ENCODE data around the gene PTPRE. TPM values are rescaled to one million over a fixed set of nuclear protein-coding genes. Genes with fewer than 3 reads are reported as not detected.

The PTPRE gene
- total RNA-seq, 2 donors from 2014 or later, result 45.3 to 54.8 TPM

DNA sequence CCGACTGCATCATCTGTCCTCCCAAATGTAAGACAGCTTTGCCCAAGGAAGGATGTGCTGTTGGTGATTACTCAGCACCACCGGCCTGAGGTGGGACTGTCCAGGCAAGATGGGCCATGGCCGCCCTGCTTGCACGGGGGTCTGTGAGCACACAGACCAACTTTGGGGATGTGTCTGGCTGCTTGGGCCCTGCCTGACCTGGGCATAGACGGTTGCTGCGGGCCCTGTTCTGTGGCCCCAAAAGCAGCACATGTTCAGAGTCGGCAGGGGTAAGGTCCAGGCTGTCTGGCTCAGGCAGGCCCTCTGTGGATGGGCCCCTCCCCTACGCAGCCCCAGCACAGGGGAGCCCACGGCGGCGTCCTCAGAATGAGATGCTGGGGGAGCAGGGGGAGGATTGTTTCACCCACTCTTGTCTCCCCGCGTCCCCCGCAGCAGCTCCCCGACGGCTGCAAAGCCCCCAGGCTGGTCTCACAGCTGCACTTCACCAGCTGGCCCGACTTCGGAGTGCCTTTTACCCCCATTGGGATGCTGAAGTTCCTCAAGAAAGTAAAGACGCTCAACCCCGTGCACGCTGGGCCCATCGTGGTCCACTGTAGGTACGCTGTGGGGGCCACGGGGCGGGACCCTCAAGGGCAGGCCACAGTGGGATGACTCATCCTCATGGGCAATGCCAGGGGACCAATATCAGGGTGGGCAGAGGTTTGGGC is 160.9 kb downstream of the PTPRE start:
- H3K4me1 Mint-ChIP-seq, result peaks cover 47% of the 10 kb centered on the region
- H3K36me3 Mint-ChIP-seq (ENCODE audit: low read depth), result peaks cover 14% of the 10 kb centered on the region
- no peaks in the 10 kb centered on the region for H3K9me3 ChIP-seq (ENCODE audit: control insufficient read depth, low read length, poor library complexity, severe bottlenecking)
- no peaks in the 10 kb centered on the region for H3K27me3 Mint-ChIP-seq
- H3K4me3 Mint-ChIP-seq, result no peak overlapping the region
- ATAC-seq (no peak), DNase-seq (no peak)
- H3K27ac Mint-ChIP-seq, result no peak overlapping the region

GRCh38 chr10:128068398-128069285 is 161.7 kb downstream of the PTPRE start:
- ATAC-seq, result no peak
- Mint-ChIP-seq H3K27ac (no peak overlapping the region), H3K27me3 (no peaks in the 10 kb centered on the region), H3K4me1 (peaks cover 40% of the 10 kb centered on the region), H3K36me3 (ENCODE audit: low read depth) (peaks cover 14% of the 10 kb centered on the region), H3K4me3 (no peak overlapping the region)
- DNase-seq, result no peak
- H3K9me3 ChIP-seq (ENCODE audit: control insufficient read depth, low read length, poor library complexity, severe bottlenecking), result no peaks in the 10 kb centered on the region

GRCh38 chr10:128069351-128070051 is 162.6 kb downstream of the PTPRE start:
- DNase-seq (peak; percentile 68 to 78 (median 72)), ATAC-seq (peak; percentile 66)
- no peak overlapping the region for H3K27ac Mint-ChIP-seq
- no peaks in the 10 kb centered on the region for H3K9me3 ChIP-seq (ENCODE audit: control insufficient read depth, low read length, poor library complexity, severe bottlenecking)
- no peaks in the 10 kb centered on the region for H3K27me3 Mint-ChIP-seq
- H3K4me3 Mint-ChIP-seq, result peak overlapping the region; percentile 55
- H3K4me1 Mint-ChIP-seq, result peaks cover 35% of the 10 kb centered on the region
- peaks cover 16% of the 10 kb centered on the region for H3K36me3 Mint-ChIP-seq (ENCODE audit: low read depth)

GRCh38 chr10:128070161-128070560 is 163.3 kb downstream of the PTPRE start:
- ATAC-seq, result no peak
- Mint-ChIP-seq H3K36me3 (ENCODE audit: low read depth) (peaks cover 16% of the 10 kb centered on the region), H3K27ac (no peak overlapping the region)

DNA sequence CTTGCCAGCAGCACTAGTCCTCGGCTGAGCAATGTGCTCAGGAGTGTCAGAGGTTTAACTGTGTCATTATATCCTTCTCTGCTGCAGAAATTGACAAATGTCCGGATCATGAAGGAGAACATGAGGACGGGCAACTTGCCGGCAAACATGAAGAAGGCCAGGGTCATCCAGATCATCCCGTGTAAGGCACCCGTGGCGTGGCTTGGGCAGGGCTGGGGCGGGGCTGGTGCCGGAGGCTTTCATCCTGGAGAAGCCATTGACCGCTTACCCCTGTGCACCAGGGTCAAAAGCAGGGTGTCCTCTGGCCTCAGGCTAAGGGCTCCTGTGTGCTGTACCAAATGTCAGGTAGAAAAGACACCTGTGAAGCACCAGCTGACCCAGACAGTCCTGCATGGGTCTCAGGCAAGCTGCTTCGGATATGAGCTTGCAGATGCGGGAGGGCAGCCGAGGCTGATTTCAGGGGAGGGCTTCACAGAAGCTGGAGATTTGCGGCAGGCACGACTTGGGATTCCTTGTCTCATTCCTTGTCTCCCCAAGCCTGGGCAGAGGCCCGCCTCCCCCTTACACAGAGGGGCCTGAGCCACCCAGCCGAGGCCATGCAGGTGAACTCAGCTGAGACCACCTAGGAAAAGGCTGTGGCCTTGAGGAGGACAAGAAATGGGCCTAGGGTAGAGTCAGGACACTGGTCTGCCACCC is 164.0 kb downstream of the PTPRE start:
- H3K4me3 Mint-ChIP-seq, result no peak overlapping the region
- no peak for ATAC-seq
- H3K9me3 ChIP-seq (ENCODE audit: control insufficient read depth, low read length, poor library complexity, severe bottlenecking), result no peaks in the 10 kb centered on the region
- H3K27ac Mint-ChIP-seq, result no peak overlapping the region
- no peaks in the 10 kb centered on the region for H3K27me3 Mint-ChIP-seq
- H3K4me1 Mint-ChIP-seq, result peaks cover 29% of the 10 kb centered on the region
- H3K36me3 Mint-ChIP-seq (ENCODE audit: low read depth), result peaks cover 16% of the 10 kb centered on the region
- DNase-seq, result no peak

More at GRCh38 chr10:128070161-128070560, 163.3 kb downstream of the PTPRE start:
- Mint-ChIP-seq H3K4me3 (peak overlapping the region; percentile 55), H3K27me3 (no peaks in the 10 kb centered on the region), H3K4me1 (peaks cover 33% of the 10 kb centered on the region)
- DNase-seq, result no peak
- H3K9me3 ChIP-seq (ENCODE audit: control insufficient read depth, low read length, poor library complexity, severe bottlenecking), result no peaks in the 10 kb centered on the region

- Mint-ChIP-seq H3K27ac (no peak overlapping the region), H3K4me1 (peaks cover 26% of the 10 kb centered on the region), H3K27me3 (no peaks in the 10 kb centered on the region), H3K36me3 (ENCODE audit: low read depth) (peaks cover 15% of the 10 kb centered on the region), H3K4me3 (no peak overlapping the region)
- ATAC-seq, result no peak
- DNase-seq, result no peak
- H3K9me3 ChIP-seq (ENCODE audit: control insufficient read depth, low read length, poor library complexity, severe bottlenecking), result no peaks in the 10 kb centered on the region
Observed at GRCh38 chr10:128071417-128071782, 164.5 kb downstream of the PTPRE start.

DNA sequence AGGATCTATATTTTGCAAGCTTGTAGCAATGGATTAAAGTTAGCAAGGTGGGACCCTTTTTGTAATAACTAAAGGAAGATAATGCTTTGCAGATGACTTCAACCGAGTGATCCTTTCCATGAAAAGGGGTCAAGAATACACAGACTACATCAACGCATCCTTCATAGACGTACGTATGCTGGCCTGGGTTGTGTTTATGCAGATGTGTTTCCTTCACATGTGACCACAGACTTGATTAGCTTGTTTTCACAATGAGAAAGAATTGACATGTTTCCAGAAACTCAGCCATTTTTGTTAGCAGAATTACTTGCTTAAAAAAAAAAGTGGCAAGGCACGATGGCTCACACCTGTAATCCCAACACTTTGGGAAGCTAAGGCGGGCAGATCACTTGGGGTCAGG is 165.1 kb downstream of the PTPRE start:
- Mint-ChIP-seq H3K4me3 (no peak overlapping the region), H3K4me1 (peaks cover 19% of the 10 kb centered on the region), H3K36me3 (ENCODE audit: low read depth) (peaks cover 8% of the 10 kb centered on the region), H3K27me3 (no peaks in the 10 kb centered on the region), H3K27ac (no peak overlapping the region)
- H3K9me3 ChIP-seq (ENCODE audit: control insufficient read depth, low read length, poor library complexity, severe bottlenecking), result no peaks in the 10 kb centered on the region
- no peak for DNase-seq
- ATAC-seq, result no peak

DNA sequence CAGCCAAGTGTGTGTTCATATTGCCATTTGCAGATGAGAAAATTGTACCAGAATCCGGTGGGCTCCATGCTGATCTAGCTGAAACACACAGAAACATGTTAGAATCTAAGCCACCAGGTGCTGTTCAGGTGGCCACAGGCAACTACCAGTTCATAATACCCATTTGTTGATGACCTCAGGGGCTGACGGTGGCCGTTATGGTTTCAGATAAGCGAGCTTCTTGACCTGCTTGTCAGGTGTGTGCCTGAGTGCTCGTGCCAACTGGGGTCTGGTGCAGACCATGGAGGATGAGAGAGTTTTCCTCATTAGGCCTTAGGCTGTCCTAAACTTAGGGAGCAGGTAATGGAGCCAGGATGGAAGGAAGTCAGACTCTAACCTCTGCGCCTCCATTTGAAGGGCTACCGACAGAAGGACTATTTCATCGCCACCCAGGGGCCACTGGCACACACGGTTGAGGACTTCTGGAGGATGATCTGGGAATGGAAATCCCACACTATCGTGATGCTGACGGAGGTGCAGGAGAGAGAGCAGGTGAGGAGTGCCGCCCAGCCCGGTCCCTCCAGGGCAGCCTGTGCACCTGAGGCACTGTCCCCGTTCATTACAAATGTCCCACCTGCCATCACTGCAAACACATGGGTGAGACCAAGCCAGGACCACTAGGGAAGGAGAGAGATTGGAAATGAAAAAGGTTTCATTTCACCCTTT is 166.2 kb downstream of the PTPRE start:
- no peak for DNase-seq
- H3K4me1 Mint-ChIP-seq, result peaks cover 15% of the 10 kb centered on the region
- peaks cover 4% of the 10 kb centered on the region for H3K36me3 Mint-ChIP-seq (ENCODE audit: low read depth)
- H3K27me3 Mint-ChIP-seq, result no peaks in the 10 kb centered on the region
- ATAC-seq, result no peak
- peak overlapping the region; percentile 8 for H3K27ac Mint-ChIP-seq
- no peak overlapping the region for H3K4me3 Mint-ChIP-seq
- H3K9me3 ChIP-seq (ENCODE audit: control insufficient read depth, low read length, poor library complexity, severe bottlenecking), result no peaks in the 10 kb centered on the region

DNA sequence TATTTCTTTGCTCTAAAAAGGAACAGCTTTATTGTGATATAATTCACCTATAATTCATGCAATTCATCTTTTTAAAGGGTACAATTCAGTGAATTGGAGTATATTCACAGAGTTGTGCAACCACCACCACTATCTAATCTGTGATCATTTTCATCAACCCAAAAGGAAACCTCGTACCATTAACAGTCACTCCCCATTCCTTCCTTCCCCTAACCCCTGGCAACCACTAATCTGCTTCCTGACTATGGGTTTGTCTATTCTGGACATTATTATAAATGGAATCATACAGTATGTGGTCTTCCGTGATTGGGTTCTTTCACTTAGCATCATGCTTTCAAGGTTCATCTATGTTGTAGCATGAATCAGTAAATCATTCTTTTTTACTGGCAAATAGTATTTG is 167.0 kb downstream of the PTPRE start:
- peaks cover 4% of the 10 kb centered on the region for H3K36me3 Mint-ChIP-seq (ENCODE audit: low read depth)
- no peak overlapping the region for H3K4me3 Mint-ChIP-seq
- H3K27me3 Mint-ChIP-seq, result no peaks in the 10 kb centered on the region
- ATAC-seq, result no peak
- DNase-seq, result no peak
- H3K27ac Mint-ChIP-seq, result peak overlapping the region; percentile 8
- no peaks in the 10 kb centered on the region for H3K9me3 ChIP-seq (ENCODE audit: control insufficient read depth, low read length, poor library complexity, severe bottlenecking)
- peaks cover 15% of the 10 kb centered on the region for H3K4me1 Mint-ChIP-seq

- no peaks in the 10 kb centered on the region for H3K9me3 ChIP-seq (ENCODE audit: control insufficient read depth, low read length, poor library complexity, severe bottlenecking)
- Mint-ChIP-seq H3K27me3 (no peaks in the 10 kb centered on the region), H3K4me3 (no peak overlapping the region), H3K36me3 (ENCODE audit: low read depth) (peaks cover 4% of the 10 kb centered on the region), H3K4me1 (peaks cover 12% of the 10 kb centered on the region), H3K27ac (no peak overlapping the region)
- ATAC-seq (no peak), DNase-seq (no peak)
Observed at GRCh38 chr10:128074589-128074988, 167.7 kb downstream of the PTPRE start.

DNA sequence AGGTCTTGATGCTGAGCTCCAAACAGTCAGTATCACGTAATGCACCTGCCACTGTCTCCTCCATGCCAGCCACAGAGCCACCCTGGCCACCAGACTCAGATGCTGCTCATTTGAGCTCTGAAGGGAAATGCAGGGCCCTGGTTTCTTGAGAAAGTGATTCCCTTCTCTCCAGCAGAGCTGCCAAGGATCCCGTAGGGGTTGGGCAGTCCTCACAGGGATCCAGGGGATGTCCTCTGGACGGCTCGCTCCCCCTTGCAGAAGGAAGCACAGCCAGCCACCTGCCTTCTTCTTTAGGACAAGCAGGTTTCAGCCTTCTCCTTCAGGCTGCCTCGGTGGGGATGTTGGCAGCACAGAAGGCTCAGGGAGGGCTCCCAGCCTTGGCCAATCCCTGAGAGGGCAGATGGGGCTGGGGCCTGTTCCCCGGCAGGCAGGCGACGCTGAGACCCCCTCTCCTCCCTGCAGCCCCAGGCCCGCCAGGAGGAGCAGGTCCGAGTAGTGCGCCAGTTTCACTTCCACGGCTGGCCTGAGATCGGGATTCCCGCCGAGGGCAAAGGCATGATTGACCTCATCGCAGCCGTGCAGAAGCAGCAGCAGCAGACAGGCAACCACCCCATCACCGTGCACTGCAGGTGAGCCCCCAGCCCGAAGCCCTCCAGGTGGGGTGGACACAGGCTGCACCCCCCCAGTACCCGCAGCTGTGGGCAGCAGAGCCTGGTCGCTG is 170.4 kb downstream of the PTPRE start:
- no peaks in the 10 kb centered on the region for H3K9me3 ChIP-seq (ENCODE audit: control insufficient read depth, low read length, poor library complexity, severe bottlenecking)
- Mint-ChIP-seq H3K27me3 (no peaks in the 10 kb centered on the region), H3K4me3 (no peak overlapping the region), H3K4me1 (peaks cover 9% of the 10 kb centered on the region), H3K36me3 (ENCODE audit: low read depth) (peaks cover 4% of the 10 kb centered on the region), H3K27ac (peak overlapping the region; percentile 29)
- ATAC-seq (no peak), DNase-seq (peak in 1 of 3 donors; percentile 1)
